Mammary epithelial cell (primary cell): Measurements from ENCODE around the gene ZNF664.

Experiments used
- EZH2 ChIP-seq: IDR thresholded peaks from 2 replicates; pipeline ENCODE4 v1.6.1; 2012; ENCODE audit warnings: low read length, inconsistent platforms, borderline replicate concordance
- TF ChIP-seq, protein P1 (sequence below), 2 donors: IDR thresholded peaks in 1 of 2; conservative IDR thresholded peaks in 1 of 2; 2 replicates each; pipeline ENCODE4 v1.5.1; 2011 to 2012; ENCODE audit warnings: inconsistent platforms in 2 of 2, low read length in 2 of 2, mild to moderate bottlenecking in 2 of 2, control low read depth in 1 of 2, low read depth in 1 of 2; ENCODE audit not compliant: insufficient read depth in 1 of 2; ENCODE audit errors: extremely low read depth in 1 of 2

DNA sequence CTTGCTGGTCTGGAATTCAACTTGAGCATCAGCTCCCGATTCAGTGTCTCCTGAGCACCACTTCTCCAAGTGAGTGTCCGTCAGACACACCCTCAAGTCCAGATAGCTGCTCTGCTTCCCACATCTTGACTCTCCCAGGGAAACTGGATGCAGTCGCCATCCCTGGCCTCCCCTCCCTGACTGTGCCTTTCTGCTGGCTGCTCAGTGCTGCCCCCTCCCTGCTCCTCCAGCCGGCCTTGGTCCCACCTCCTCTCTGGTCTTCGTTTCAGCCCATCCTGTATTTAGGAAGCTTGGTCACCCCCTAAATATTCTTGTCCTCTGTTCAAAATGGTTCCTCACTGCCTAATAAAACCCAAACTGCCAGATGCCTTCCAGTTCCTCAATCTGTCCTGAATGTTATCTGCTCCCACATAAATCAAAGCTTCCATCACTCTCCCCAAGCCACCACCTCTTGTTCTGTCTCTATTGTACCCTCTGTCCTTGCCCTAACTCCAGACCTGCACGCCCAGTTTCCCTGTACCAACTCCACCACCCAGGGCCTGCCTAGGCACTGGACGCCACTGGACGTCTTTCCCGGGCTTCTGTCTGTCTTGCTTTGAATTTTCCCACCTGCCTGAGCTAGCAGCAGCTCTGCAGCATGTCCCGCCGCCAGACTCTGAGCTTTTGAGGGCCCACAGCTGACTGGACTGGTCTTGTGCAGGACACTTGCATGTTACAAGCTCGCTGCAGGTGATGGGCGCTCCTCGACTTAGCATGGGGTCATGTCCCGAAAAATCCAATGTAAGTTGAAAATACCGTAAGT is 34.1 kb upstream of the ZNF664 start:
- TF ChIP-seq, protein P1, sequence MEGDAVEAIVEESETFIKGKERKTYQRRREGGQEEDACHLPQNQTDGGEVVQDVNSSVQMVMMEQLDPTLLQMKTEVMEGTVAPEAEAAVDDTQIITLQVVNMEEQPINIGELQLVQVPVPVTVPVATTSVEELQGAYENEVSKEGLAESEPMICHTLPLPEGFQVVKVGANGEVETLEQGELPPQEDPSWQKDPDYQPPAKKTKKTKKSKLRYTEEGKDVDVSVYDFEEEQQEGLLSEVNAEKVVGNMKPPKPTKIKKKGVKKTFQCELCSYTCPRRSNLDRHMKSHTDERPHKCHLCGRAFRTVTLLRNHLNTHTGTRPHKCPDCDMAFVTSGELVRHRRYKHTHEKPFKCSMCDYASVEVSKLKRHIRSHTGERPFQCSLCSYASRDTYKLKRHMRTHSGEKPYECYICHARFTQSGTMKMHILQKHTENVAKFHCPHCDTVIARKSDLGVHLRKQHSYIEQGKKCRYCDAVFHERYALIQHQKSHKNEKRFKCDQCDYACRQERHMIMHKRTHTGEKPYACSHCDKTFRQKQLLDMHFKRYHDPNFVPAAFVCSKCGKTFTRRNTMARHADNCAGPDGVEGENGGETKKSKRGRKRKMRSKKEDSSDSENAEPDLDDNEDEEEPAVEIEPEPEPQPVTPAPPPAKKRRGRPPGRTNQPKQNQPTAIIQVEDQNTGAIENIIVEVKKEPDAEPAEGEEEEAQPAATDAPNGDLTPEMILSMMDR (conservative IDR thresholded peaks at IDR 0.05 in 1 of 2, IDR thresholded peaks at IDR 0.05 in 1 of 2; ENCODE audit: extremely low read depth in 1 of 2, insufficient read depth in 1 of 2, low read depth in 1 of 2, low read length in 2 of 2): peak; percentile 12 to 23
- no peak for TF ChIP-seq EZH2
